IMR-90 (cell line): ENCODE results near the gene RAN. TPM values are rescaled to one million over a fixed set of nuclear protein-coding genes. Genes with fewer than 3 reads are reported as not detected.

ENCODE experiments used
- ATAC-seq: fragments of 200-7000 bp; cut with Tn5 transposase; 2 replicates; pipeline ENCODE4 v1.9.1; 2020; ENCODE audit warnings: low read depth, mild to moderate bottlenecking, moderate library complexity
- BruUV-seq: library from RNA; stranded (reverse); fragments of 400-500 nt; replicated peaks from 2 replicates; lab custom pipeline; 2021; lab: Mats Ljungman, UMichigan
- CTCF ChIA-PET: fragments of 300-600 bp; formaldehyde crosslinking; extraction: SDS; loops from one replicate; lab custom pipeline; 2021; ENCODE audit warnings: antibody characterized with exemption; lab: Yijun Ruan, JAX
- POLR2A ChIA-PET: fragments of 300-600 bp; sonication (Branson Sonifier 250); formaldehyde crosslinking; loops from one replicate; lab custom pipeline; 2022; ENCODE audit warnings: antibody characterized with exemption; ENCODE audit not compliant: unreplicated experiment; lab: Charles Lee
- DNase-seq: peaks from one replicate; pipeline ENCODE4 v3.0.0; 2013
- H2AFZ ChIP-seq: replicated peaks from 2 replicates; pipeline ENCODE3; 2013; ENCODE audit warnings: low read length, mild to moderate bottlenecking; ENCODE audit not compliant: poor library complexity
- H2AK5ac ChIP-seq: 2 replicates; pipeline ENCODE4 v1.6.1; 2013; ENCODE audit warnings: low read depth, low read length, inconsistent platforms
- H2AK9ac ChIP-seq: replicated peaks from 2 replicates; pipeline ENCODE3; 2013; ENCODE audit warnings: mild to moderate bottlenecking, low read depth, low read length, moderate library complexity; ENCODE audit not compliant: poor library complexity
- H2BK120ac ChIP-seq: 2 replicates; pipeline ENCODE4 v1.6.1; 2013; ENCODE audit warnings: low read depth, low read length, inconsistent platforms
- H2BK15ac ChIP-seq: 3 replicates; pipeline ENCODE4 v1.6.1; 2013; ENCODE audit warnings: low read depth, low read length, inconsistent platforms
- H2BK20ac ChIP-seq: 2 replicates; pipeline ENCODE4 v1.6.1; 2013; ENCODE audit warnings: low read depth, mild to moderate bottlenecking, inconsistent platforms, low read length, moderate library complexity
- H2BK5ac ChIP-seq: 2 replicates; pipeline ENCODE4 v1.6.1; 2013; ENCODE audit warnings: mild to moderate bottlenecking, low read depth, low read length, inconsistent platforms; ENCODE audit not compliant: poor library complexity, severe bottlenecking
- H3K14ac ChIP-seq: replicated peaks from 2 replicates; pipeline ENCODE4 v1.6.1; 2013; ENCODE audit warnings: low read depth, low read length, inconsistent platforms
- H3K18ac ChIP-seq: 2 replicates; pipeline ENCODE4 v1.6.1; 2013; ENCODE audit warnings: low read depth, low read length, control low read depth
- H3K23ac ChIP-seq: 2 replicates; pipeline ENCODE4 v1.6.1; 2013; ENCODE audit warnings: low read depth, low read length, inconsistent platforms
- H3K27ac ChIP-seq: 2 replicates; pipeline ENCODE4 v1.5.1; 2013; ENCODE audit warnings: mild to moderate bottlenecking, control low read depth, low read length; ENCODE audit not compliant: insufficient read depth
- H3K27me3 ChIP-seq: 2 replicates; pipeline ENCODE4 v1.6.1; 2013; ENCODE audit warnings: low read length; ENCODE audit not compliant: control insufficient read depth, insufficient read depth
- H3K36me3 ChIP-seq: 2 replicates; pipeline ENCODE4 v1.6.1; 2013; ENCODE audit warnings: low read length, mixed read lengths; ENCODE audit not compliant: control insufficient read depth, insufficient read depth
- H3K4ac ChIP-seq: 2 replicates; pipeline ENCODE4 v1.6.1; 2013; ENCODE audit warnings: low read depth, low read length, inconsistent platforms
- H3K4me1 ChIP-seq: 2 replicates; pipeline ENCODE4 v1.6.1; 2013; ENCODE audit warnings: low read length, mixed read lengths; ENCODE audit not compliant: control insufficient read depth, insufficient read depth
- H3K4me2 ChIP-seq: 2 replicates; pipeline ENCODE4 v1.6.1; 2013; ENCODE audit warnings: low read depth, mild to moderate bottlenecking, control low read depth, low read length, moderate library complexity
- H3K4me3 ChIP-seq: 2 replicates; pipeline ENCODE4 v1.5.1; 2013; ENCODE audit warnings: low read depth, mild to moderate bottlenecking, control low read depth, low read length, moderate library complexity; ENCODE audit not compliant: insufficient read depth
- H3K56ac ChIP-seq: 2 replicates; pipeline ENCODE4 v1.6.1; 2013; ENCODE audit warnings: low read length, inconsistent platforms; ENCODE audit not compliant: insufficient read depth; ENCODE audit errors: extremely low read depth
- H3K79me1 ChIP-seq, 2 experiments: 2 replicates each; pipeline ENCODE4 v1.6.1; 2013; ENCODE audit warnings: low read length in 2 of 2, inconsistent platforms in 1 of 2, low read depth in 1 of 2
- H3K9ac ChIP-seq: 2 replicates; pipeline ENCODE4 v1.6.1; 2013; ENCODE audit warnings: low read depth, low read length, control low read depth
- H3K9me1 ChIP-seq: 2 replicates; pipeline ENCODE4 v1.6.1; 2013; ENCODE audit warnings: low read length, inconsistent platforms; ENCODE audit not compliant: insufficient read depth
- H3K9me3 ChIP-seq: 2 replicates; pipeline ENCODE4 v1.6.1; 2013; ENCODE audit warnings: low read length; ENCODE audit not compliant: control insufficient read depth, insufficient read depth
- H4K20me1 ChIP-seq: 2 replicates; pipeline ENCODE4 v1.6.1; 2013; ENCODE audit warnings: low read length, inconsistent platforms; ENCODE audit not compliant: insufficient read depth
- H4K5ac ChIP-seq: 2 replicates; pipeline ENCODE4 v1.6.1; 2013; ENCODE audit warnings: mild to moderate bottlenecking, low read depth, low read length, control low read depth
- H4K8ac ChIP-seq, 2 experiments: 2 replicates each; pipeline ENCODE4 v1.6.1; 2013; ENCODE audit warnings: low read depth in 2 of 2, low read length in 2 of 2, control low read depth in 1 of 2, inconsistent platforms in 1 of 2
- H4K91ac ChIP-seq: 2 replicates; pipeline ENCODE4 v1.6.1; 2013; ENCODE audit warnings: low read depth, low read length, inconsistent platforms; ENCODE audit not compliant: insufficient read depth
- CEBPB ChIP-seq: IDR thresholded peaks from 2 replicates; pipeline ENCODE4 v1.6.1; 2012; ENCODE audit warnings: low read depth, low read length, improper control_type of control experiment
- NFE2L2 ChIP-seq: fragments of 150-350 bp; IDR thresholded peaks from 2 replicates; pipeline ENCODE4 v1.6.1; 2016; ENCODE audit warnings: low read depth, mild to moderate bottlenecking, low read length
- POLR2A ChIP-seq: IDR thresholded peaks from 2 replicates; pipeline ENCODE4 v1.6.1; 2012; ENCODE audit warnings: mild to moderate bottlenecking, low read depth, low read length
- dilution Hi-C: fragments of 300-500 bp; cut with HindIII; formaldehyde crosslinking; loops from one replicate; pipeline ENCODE4 v1.14.3; 2018; ENCODE audit warnings: low sequenced_read_pairs; ENCODE audit not compliant: unreplicated experiment
- in situ Hi-C: fragments of 300-500 bp; cut with MboI; formaldehyde crosslinking; loops from 3 replicates; pipeline ENCODE4 v1.14.3; 2019; ENCODE audit warnings: low sequenced_read_pairs, inconsistent platforms, mixed read lengths
- intact Hi-C: fragments of 100-400 bp; cut with micrococcal nuclease; formaldehyde crosslinking; loops from 2 replicates; pipeline ENCODE4 v1.10.0; 2022
- polyA plus RNA-seq, 3 experiments: library from polyadenylated mRNA; depleted of rRNA; stranded (reverse); fragments of >200 nt; gene quantifications; 2 replicates each; pipeline ENCODE4 v1.2.3, GENCODE V29; 2012; ENCODE audit warnings: low replicate concordance in 1 of 3
- total RNA-seq: library from RNA; depleted of rRNA; stranded (reverse); fragments of >200 nt; gene quantifications from 2 replicates; pipeline ENCODE4 v1.2.3, GENCODE V29; 2012
- TF ChIP-seq, protein P1 (sequence below): fragments of 150-350 bp; IDR thresholded peaks from 2 replicates; pipeline ENCODE4 v1.6.1; 2016; ENCODE audit warnings: low read depth, mild to moderate bottlenecking, low read length, moderate library complexity, borderline replicate concordance
- TF ChIP-seq, protein P2 (sequence below): fragments of 150-350 bp; IDR thresholded peaks from 2 replicates; pipeline ENCODE4 v1.6.1; 2017; ENCODE audit warnings: mild to moderate bottlenecking, antibody characterized with exemption, low read length, low read depth
- TF ChIP-seq, protein P3 (sequence below): conservative IDR thresholded peaks from 2 replicates; pipeline ENCODE4 v1.5.1; 2012; ENCODE audit warnings: mild to moderate bottlenecking, low read depth, low read length, improper control_type of control experiment

Gene RAN
- total and polyA plus RNA-seq, 2 of the 4 experiments (the other 2 are of a cell fraction) = 910 to 984 TPM

- Histone ChIP-seq H2BK15ac (no peak overlapping the region), H3K9me1 (no peaks in the 10 kb centered on the region), H2BK120ac (no peak overlapping the region), H3K9ac (no peak overlapping the region), H3K4ac (no peak overlapping the region), H4K91ac (no peak overlapping the region), H2BK20ac (no peak overlapping the region), H2AK5ac (no peak overlapping the region), H4K8ac (no peak overlapping the region), H3K56ac (no peak overlapping the region), H3K4me1 (no peaks in the 10 kb centered on the region; the same call in 1 of the 2 replicates), H3K4me2 (no peak overlapping the region), H3K4me3 (no peak overlapping the region), H4K20me1 (no peaks in the 10 kb centered on the region), H3K79me1 (no peaks in the 10 kb centered on the region), H3K18ac (no peak overlapping the region), H2AK9ac (no peak overlapping the region), H2AFZ (no peak overlapping the region), H3K14ac (no peak overlapping the region), H3K9me3 (no peaks in the 10 kb centered on the region), H3K23ac (no peak overlapping the region), H3K36me3 (no peaks in the 10 kb centered on the region), H3K27me3 (no peaks in the 10 kb centered on the region), H3K27ac (no peak overlapping the region), H2BK5ac (no peak overlapping the region), H4K5ac (no peak overlapping the region)
- DNase-seq (no peak), ATAC-seq (0 out of 2 replicates have a peak, but pooled peaks have one; percentile 42)
- in situ Hi-C loops = no loop called here
- POLR2A ChIA-PET = no interaction called here
- no peak for TF ChIP-seq POLR2A
- TF ChIP-seq, protein P1, sequence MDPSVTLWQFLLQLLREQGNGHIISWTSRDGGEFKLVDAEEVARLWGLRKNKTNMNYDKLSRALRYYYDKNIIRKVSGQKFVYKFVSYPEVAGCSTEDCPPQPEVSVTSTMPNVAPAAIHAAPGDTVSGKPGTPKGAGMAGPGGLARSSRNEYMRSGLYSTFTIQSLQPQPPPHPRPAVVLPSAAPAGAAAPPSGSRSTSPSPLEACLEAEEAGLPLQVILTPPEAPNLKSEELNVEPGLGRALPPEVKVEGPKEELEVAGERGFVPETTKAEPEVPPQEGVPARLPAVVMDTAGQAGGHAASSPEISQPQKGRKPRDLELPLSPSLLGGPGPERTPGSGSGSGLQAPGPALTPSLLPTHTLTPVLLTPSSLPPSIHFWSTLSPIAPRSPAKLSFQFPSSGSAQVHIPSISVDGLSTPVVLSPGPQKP = no peak
- TF ChIP-seq NFE2L2 = no peak
- TF ChIP-seq, protein P2, sequence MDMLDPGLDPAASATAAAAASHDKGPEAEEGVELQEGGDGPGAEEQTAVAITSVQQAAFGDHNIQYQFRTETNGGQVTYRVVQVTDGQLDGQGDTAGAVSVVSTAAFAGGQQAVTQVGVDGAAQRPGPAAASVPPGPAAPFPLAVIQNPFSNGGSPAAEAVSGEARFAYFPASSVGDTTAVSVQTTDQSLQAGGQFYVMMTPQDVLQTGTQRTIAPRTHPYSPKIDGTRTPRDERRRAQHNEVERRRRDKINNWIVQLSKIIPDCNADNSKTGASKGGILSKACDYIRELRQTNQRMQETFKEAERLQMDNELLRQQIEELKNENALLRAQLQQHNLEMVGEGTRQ = no peak
- no peak for TF ChIP-seq CEBPB
- TF ChIP-seq, protein P3, sequence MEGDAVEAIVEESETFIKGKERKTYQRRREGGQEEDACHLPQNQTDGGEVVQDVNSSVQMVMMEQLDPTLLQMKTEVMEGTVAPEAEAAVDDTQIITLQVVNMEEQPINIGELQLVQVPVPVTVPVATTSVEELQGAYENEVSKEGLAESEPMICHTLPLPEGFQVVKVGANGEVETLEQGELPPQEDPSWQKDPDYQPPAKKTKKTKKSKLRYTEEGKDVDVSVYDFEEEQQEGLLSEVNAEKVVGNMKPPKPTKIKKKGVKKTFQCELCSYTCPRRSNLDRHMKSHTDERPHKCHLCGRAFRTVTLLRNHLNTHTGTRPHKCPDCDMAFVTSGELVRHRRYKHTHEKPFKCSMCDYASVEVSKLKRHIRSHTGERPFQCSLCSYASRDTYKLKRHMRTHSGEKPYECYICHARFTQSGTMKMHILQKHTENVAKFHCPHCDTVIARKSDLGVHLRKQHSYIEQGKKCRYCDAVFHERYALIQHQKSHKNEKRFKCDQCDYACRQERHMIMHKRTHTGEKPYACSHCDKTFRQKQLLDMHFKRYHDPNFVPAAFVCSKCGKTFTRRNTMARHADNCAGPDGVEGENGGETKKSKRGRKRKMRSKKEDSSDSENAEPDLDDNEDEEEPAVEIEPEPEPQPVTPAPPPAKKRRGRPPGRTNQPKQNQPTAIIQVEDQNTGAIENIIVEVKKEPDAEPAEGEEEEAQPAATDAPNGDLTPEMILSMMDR = no peak
- CTCF ChIA-PET = interaction anchor here (0.8 kb wide), 1 partner anchor 24 kb away, joined by 3 read pairs; no protein-coding TSS in a partner anchor
- dilution Hi-C loops = no loop called here
- intact Hi-C loops = no loop called here
- no TSS peak for BruUV-seq
These were observed 25.5 kb upstream of the RAN start for GRCh38 chr12:130846369-130846768.
